DND-41 (cell line): Measurements from ENCODE around the gene HMGN4.

ENCODE experiments used
- EZH2 ChIP-seq: IDR thresholded peaks from 3 replicates; pipeline ENCODE4 v1.6.1; 2012; ENCODE audit warnings: borderline replicate concordance, low read depth, mild to moderate bottlenecking, moderate library complexity, low read length, inconsistent platforms; ENCODE audit not compliant: severe bottlenecking
- TF ChIP-seq, protein P1 (sequence below): IDR thresholded peaks from 2 replicates; pipeline ENCODE4 v1.5.1; 2012; ENCODE audit warnings: borderline replicate concordance, low read length, moderate library complexity, mild to moderate bottlenecking; ENCODE audit not compliant: poor library complexity, severe bottlenecking; ENCODE audit errors: extremely low read depth

DNA sequence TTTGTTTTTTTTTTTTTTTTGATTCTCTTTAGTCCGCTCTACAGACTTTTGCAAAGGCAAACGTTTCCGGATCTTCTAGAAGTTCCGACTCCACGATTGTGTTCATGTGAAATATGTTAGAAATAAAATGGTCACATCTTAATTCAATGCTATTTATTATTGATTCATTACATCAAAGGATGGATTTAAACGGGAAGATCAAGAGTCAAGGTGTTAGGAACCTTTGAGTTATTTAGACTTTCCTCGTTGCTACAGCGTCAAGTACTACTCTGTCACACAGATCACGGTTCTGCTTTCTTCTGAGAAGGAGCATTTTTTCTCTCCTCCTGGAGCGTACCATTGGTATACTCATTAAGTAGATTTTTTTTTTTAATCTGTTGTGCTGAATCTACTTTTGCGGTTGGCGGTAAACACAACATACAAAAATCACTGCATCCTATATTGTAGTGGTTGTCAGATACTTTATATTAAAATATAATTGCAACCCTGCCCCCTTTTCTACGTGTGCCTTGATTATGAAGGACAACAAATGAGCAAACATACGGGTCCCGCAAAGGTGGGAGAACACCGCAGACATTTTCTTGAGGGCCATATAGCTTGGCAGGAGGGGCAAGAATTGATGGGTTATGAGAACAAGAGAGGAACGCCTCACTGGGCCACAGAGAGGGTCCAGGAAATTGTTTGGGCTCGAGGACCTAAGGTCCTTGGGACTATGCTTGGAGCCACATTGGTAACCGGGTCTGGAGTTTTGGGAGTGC is 17.5 kb downstream of the HMGN4 start:
- TF ChIP-seq, protein P1, sequence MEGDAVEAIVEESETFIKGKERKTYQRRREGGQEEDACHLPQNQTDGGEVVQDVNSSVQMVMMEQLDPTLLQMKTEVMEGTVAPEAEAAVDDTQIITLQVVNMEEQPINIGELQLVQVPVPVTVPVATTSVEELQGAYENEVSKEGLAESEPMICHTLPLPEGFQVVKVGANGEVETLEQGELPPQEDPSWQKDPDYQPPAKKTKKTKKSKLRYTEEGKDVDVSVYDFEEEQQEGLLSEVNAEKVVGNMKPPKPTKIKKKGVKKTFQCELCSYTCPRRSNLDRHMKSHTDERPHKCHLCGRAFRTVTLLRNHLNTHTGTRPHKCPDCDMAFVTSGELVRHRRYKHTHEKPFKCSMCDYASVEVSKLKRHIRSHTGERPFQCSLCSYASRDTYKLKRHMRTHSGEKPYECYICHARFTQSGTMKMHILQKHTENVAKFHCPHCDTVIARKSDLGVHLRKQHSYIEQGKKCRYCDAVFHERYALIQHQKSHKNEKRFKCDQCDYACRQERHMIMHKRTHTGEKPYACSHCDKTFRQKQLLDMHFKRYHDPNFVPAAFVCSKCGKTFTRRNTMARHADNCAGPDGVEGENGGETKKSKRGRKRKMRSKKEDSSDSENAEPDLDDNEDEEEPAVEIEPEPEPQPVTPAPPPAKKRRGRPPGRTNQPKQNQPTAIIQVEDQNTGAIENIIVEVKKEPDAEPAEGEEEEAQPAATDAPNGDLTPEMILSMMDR = no peak
- TF ChIP-seq EZH2 = no peak
